ENCODE results near the gene NUDT8. TPM values are rescaled to one million over a fixed set of nuclear protein-coding genes. Genes with fewer than 3 reads are reported as not detected.
A peak's percentile ranks its signal among the peaks of the same experiment; 100 is the strongest.

Gene NUDT8
- total and polyA plus RNA-seq, 10 of the 15 experiments (the other 5 are each of a cell fraction or from before 2014, with no cell fraction given) = 0.32 to 18.2 (median 9.8) TPM

DNA sequence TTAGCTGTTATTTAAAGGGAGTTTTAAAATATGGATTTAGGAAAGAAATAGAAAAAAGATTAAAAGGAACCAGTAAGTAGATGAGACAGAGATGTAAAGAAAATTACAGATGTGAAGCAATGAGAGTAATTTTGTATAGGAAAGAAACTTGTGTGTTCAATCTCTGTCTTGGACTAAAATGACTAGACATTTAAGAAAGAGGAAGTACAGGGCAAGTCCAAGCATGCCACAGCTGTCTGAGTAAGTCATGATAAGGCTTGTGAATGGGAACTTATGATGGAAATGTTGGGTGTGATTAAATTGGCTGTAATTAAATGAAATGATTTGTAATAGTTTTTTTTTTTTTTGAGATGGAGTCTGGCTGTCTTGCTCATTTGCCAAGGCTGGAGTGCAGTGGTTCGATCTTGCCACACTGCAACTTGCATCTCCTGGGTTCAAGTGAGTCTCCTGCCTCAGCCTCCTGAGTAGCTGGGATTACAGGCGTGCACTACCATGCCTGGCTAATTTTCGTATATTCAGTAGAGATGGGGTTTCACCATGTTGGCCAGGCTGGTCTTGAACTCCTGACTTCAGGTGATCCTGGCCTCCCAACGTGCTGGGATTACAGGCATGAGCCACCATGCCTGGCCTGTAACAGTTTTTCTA lies 26.7 kb upstream of the NUDT8 start (continued):
- TF ChIP-seq USF1 (IDR thresholded peaks at IDR 0.05; ENCODE audit: borderline replicate concordance, extremely low read length, insufficient read depth, low read depth, low read length) = no peak
- TF ChIP-seq ZBTB4 (CRISPR knock-in tag; IDR thresholded peaks at IDR 0.05) = no peak
- no peak for TF ChIP-seq EP300 (IDR thresholded peaks at IDR 0.05; ENCODE audit: borderline replicate concordance in 1 of 2, control insufficient read depth in 1 of 2, low read depth in 2 of 2, low read length in 2 of 2)
- peak; percentile 12 for TF ChIP-seq MEF2B (IDR thresholded peaks at IDR 0.05; ENCODE audit: partially characterized antibody, poor library complexity, severe bottlenecking)
- no peak for TF ChIP-seq CBX3 (IDR thresholded peaks at IDR 0.05; ENCODE audit: borderline replicate concordance, low read depth)
- TF ChIP-seq REST (IDR thresholded peaks at IDR 0.05; ENCODE audit: low read depth, low read length) = no peak
- TF ChIP-seq ATF2 (IDR thresholded peaks at IDR 0.05; ENCODE audit: low read length) = no peak; the same call in 1 of the 2 replicates
- TF ChIP-seq NR2C1 (IDR thresholded peaks at IDR 0.05) = no peak
- no peak for TF ChIP-seq SREBF1 (IDR thresholded peaks at IDR 0.05; ENCODE audit: low read length)
- TF ChIP-seq RAD51 (IDR thresholded peaks at IDR 0.05) = no peak
- no peak for TF ChIP-seq ZZZ3 (IDR thresholded peaks at IDR 0.05; ENCODE audit: control insufficient read depth, insufficient read length, low read depth)
- no peak for TF ChIP-seq BACH1 (IDR thresholded peaks at IDR 0.05; ENCODE audit: borderline replicate concordance)
- TF ChIP-seq SIN3A (IDR thresholded peaks at IDR 0.05; ENCODE audit: low read depth, low read length) = no peak
- peak; percentile 49; the same call in 1 of the 2 replicates for TF ChIP-seq CEBPZ (IDR thresholded peaks at IDR 0.05; ENCODE audit: low read depth, low read length)
- no peak for TF ChIP-seq ASH2L (IDR thresholded peaks at IDR 0.05; ENCODE audit: borderline replicate concordance, low read depth)
- TF ChIP-seq SIX5 (IDR thresholded peaks at IDR 0.05; ENCODE audit: low read depth, low read length, severe bottlenecking) = no peak
